WTC11 (cell line): ENCODE results near the gene TAS2R46. TPM values are rescaled to one million over a fixed set of nuclear protein-coding genes. Genes with fewer than 3 reads are reported as not detected.

Experiments
- ATAC-seq: fragments of 200-7000 bp; cut with Tn5 transposase; 2 replicates; pipeline ENCODE4 v1.10.0; 2021; ENCODE audit warnings: mild to moderate bottlenecking, moderate library complexity
- CTCF ChIA-PET: fragments of 300-600 bp; sonication (Branson Sonifier 250); formaldehyde crosslinking; loops from one replicate; lab custom pipeline; 2021; ENCODE audit warnings: antibody characterized with exemption; lab: Charles Lee
- POLR2A ChIA-PET: fragments of 350-600 bp; sonication (Branson Sonifier 250); formaldehyde crosslinking; loops from one replicate; lab custom pipeline; 2021; ENCODE audit warnings: antibody characterized with exemption; lab: Charles Lee
- DNase-seq: peaks from one replicate; pipeline ENCODE4 v3.0.0; 2021; ENCODE audit warnings: low spot score
- H3K27ac Mint-ChIP-seq: 2 replicates; pipeline ENCODE4 v1.8.0; 2021; ENCODE audit warnings: mixed read lengths
- H3K27me3 Mint-ChIP-seq: 2 replicates; pipeline ENCODE4 v1.8.0; 2021; ENCODE audit warnings: low read depth, mild to moderate bottlenecking, moderate library complexity, mixed read lengths
- H3K36me3 Mint-ChIP-seq: 2 replicates; pipeline ENCODE4 v1.8.0; 2021; ENCODE audit warnings: mixed read lengths
- H3K4me1 Mint-ChIP-seq: 2 replicates; pipeline ENCODE4 v1.8.0; 2022; ENCODE audit warnings: mixed read lengths
- H3K4me3 Mint-ChIP-seq: 2 replicates; pipeline ENCODE4 v1.8.0; 2021; ENCODE audit warnings: mild to moderate bottlenecking, moderate library complexity, mixed read lengths
- H3K9me3 Mint-ChIP-seq: 2 replicates; pipeline ENCODE4 v1.8.0; 2021; ENCODE audit warnings: mixed read lengths
- AR ChIP-seq: fragments of 250-450 bp; sonication (Bioruptor Pico); IDR thresholded peaks from 2 replicates; pipeline ENCODE4 v1.9.0; 2021; ENCODE audit warnings: mild to moderate bottlenecking
- ATF1 ChIP-seq: sonication (generic); formaldehyde crosslinking; IDR thresholded peaks from 2 replicates; pipeline ENCODE4 v1.8.1; 2023; ENCODE audit warnings: mild to moderate bottlenecking, moderate library complexity, missing genetic modification reagents
- E2F4 ChIP-seq: sonication (generic); formaldehyde crosslinking; IDR thresholded peaks from 2 replicates; pipeline ENCODE4 v1.8.1; 2022; ENCODE audit warnings: low read depth, mild to moderate bottlenecking, moderate library complexity, missing genetic modification reagents, borderline replicate concordance
- FOXJ3 ChIP-seq: sonication (generic); formaldehyde crosslinking; IDR thresholded peaks from 2 replicates; pipeline ENCODE4 v1.9.0; 2021; ENCODE audit warnings: missing genetic modification reagents, mild to moderate bottlenecking, borderline replicate concordance
- FOXP1 ChIP-seq: sonication (generic); formaldehyde crosslinking; IDR thresholded peaks from 2 replicates; pipeline ENCODE4 v1.8.0; 2022; ENCODE audit warnings: missing genetic modification reagents, mild to moderate bottlenecking, moderate library complexity, borderline replicate concordance
- FOXP4 ChIP-seq: sonication (generic); formaldehyde crosslinking; IDR thresholded peaks from 2 replicates; pipeline ENCODE4 v1.8.0; 2022; ENCODE audit warnings: mild to moderate bottlenecking, missing genetic modification reagents
- GABPB1 ChIP-seq: sonication (generic); formaldehyde crosslinking; IDR thresholded peaks from 2 replicates; pipeline ENCODE4 v1.8.1; 2023; ENCODE audit warnings: mild to moderate bottlenecking, missing genetic modification reagents
- HMGXB4 ChIP-seq: sonication (generic); formaldehyde crosslinking; IDR thresholded peaks from 2 replicates; pipeline ENCODE4 v1.8.1; 2023; ENCODE audit warnings: mild to moderate bottlenecking, moderate library complexity, missing genetic modification reagents
- JUN ChIP-seq: sonication (generic); formaldehyde crosslinking; IDR thresholded peaks from 2 replicates; pipeline ENCODE4 v1.8.0; 2023; ENCODE audit warnings: mild to moderate bottlenecking, missing genetic modification reagents
- MAX ChIP-seq: sonication (generic); formaldehyde crosslinking; IDR thresholded peaks from 2 replicates; pipeline ENCODE4 v1.8.0; 2022; ENCODE audit warnings: mild to moderate bottlenecking, missing genetic modification reagents
- NFATC4 ChIP-seq: fragments of 250-450 bp; sonication (Bioruptor Pico); IDR thresholded peaks from 2 replicates; pipeline ENCODE4 v1.9.0; 2021; ENCODE audit warnings: mild to moderate bottlenecking
- NR1H2 ChIP-seq: sonication (generic); formaldehyde crosslinking; IDR thresholded peaks from 2 replicates; pipeline ENCODE4 v1.9.0; 2021; ENCODE audit warnings: mild to moderate bottlenecking, moderate library complexity, missing genetic modification reagents
- OVOL2 ChIP-seq: fragments of 250-450 bp; sonication (Bioruptor Pico); IDR thresholded peaks from 2 replicates; pipeline ENCODE4 v1.9.0; 2021; ENCODE audit warnings: mild to moderate bottlenecking, borderline replicate concordance
- PRRX2 ChIP-seq: fragments of 250-450 bp; sonication (Bioruptor Pico); IDR thresholded peaks from 2 replicates; pipeline ENCODE4 v1.8.0; 2021; ENCODE audit warnings: mild to moderate bottlenecking
- RORB ChIP-seq: fragments of 250-450 bp; sonication (Bioruptor Pico); IDR thresholded peaks from 2 replicates; pipeline ENCODE4 v1.9.0; 2021; ENCODE audit warnings: mild to moderate bottlenecking
- SMAD3 ChIP-seq: sonication (generic); formaldehyde crosslinking; IDR thresholded peaks from 2 replicates; pipeline ENCODE4 v1.8.0; 2022; ENCODE audit warnings: missing genetic modification reagents, mild to moderate bottlenecking, borderline replicate concordance
- TP53 ChIP-seq: sonication (generic); formaldehyde crosslinking; IDR thresholded peaks from 2 replicates; pipeline ENCODE4 v1.8.1; 2023; ENCODE audit warnings: mild to moderate bottlenecking, missing genetic modification reagents
- USF1 ChIP-seq: sonication (generic); formaldehyde crosslinking; IDR thresholded peaks from 2 replicates; pipeline ENCODE4 v1.8.0; 2022; ENCODE audit warnings: mild to moderate bottlenecking, missing genetic modification reagents
- ZMAT4 ChIP-seq: fragments of 250-450 bp; sonication (Bioruptor Pico); IDR thresholded peaks from 2 replicates; pipeline ENCODE4 v1.9.0; 2021; ENCODE audit warnings: mild to moderate bottlenecking
- ZNF219 ChIP-seq: sonication (generic); formaldehyde crosslinking; IDR thresholded peaks from 2 replicates; pipeline ENCODE4 v1.8.0; 2023; ENCODE audit warnings: missing genetic modification reagents, mild to moderate bottlenecking, borderline replicate concordance
- ZNF263 ChIP-seq: sonication (generic); formaldehyde crosslinking; IDR thresholded peaks from 2 replicates; pipeline ENCODE4 v1.8.1; 2022; ENCODE audit warnings: low read depth, mild to moderate bottlenecking, moderate library complexity, missing genetic modification reagents
- total RNA-seq: library from RNA; stranded (reverse); gene quantifications from 3 replicates; pipeline ENCODE4 v1.2.3, GENCODE V29; 2021

TAS2R46 gene
- total RNA-seq, 1 experiment from 2014 or later: 0.44 TPM

GRCh38 chr12:11071414-11071813 lies 9.3 kb upstream of the TAS2R46 start:
- peaks cover 17% of the 10 kb centered on the region for H3K4me1 Mint-ChIP-seq
- no peak overlapping the region for H3K27ac Mint-ChIP-seq
- peaks cover 24% of the 10 kb centered on the region for H3K27me3 Mint-ChIP-seq
- DNase-seq (no peak), ATAC-seq (peak; percentile 93)
- ChIA-PET POLR2A (no interaction called here), CTCF (no interaction called here)
- H3K4me3 Mint-ChIP-seq: no peak overlapping the region
- peak; percentile 67 for TF ChIP-seq GABPB1 (CRISPR knock-in tag)
- no peak for TF ChIP-seq JUN (CRISPR knock-in tag)
- TF ChIP-seq AR: no peak
- no peaks in the 10 kb centered on the region for H3K36me3 Mint-ChIP-seq
- H3K9me3 Mint-ChIP-seq: 0 out of 2 replicates have a peak, but pooled peaks cover 5% of the 10 kb centered on the region

- no peak overlapping the region for H3K27ac Mint-ChIP-seq
These were observed 8.9 kb upstream of the TAS2R46 start for GRCh38 chr12:11070999-11071398.

GRCh38 chr12:11069854-11070365 lies 7.8 kb upstream of the TAS2R46 start:
- H3K9me3 Mint-ChIP-seq: 0 out of 2 replicates have a peak, but pooled peaks cover 5% of the 10 kb centered on the region
- ChIA-PET POLR2A (interaction anchor here (0.6 kb wide), 1 partner anchor 56 kb away, joined by 3 read pairs; no protein-coding TSS in a partner anchor), CTCF (interaction anchor here (0.6 kb wide), 1 partner anchor 112 kb away, joined by 3 read pairs; no protein-coding TSS in a partner anchor)
- H3K4me1 Mint-ChIP-seq: peaks cover 17% of the 10 kb centered on the region
- ATAC-seq: no peak
- H3K27ac Mint-ChIP-seq: no peak overlapping the region
- H3K4me3 Mint-ChIP-seq: no peak overlapping the region
- H3K36me3 Mint-ChIP-seq: no peaks in the 10 kb centered on the region
- peaks cover 24% of the 10 kb centered on the region for H3K27me3 Mint-ChIP-seq
- DNase-seq: no peak
- no peak for TF ChIP-seq FOXP1 (CRISPR knock-in tag)
- no peak for TF ChIP-seq ATF1 (CRISPR knock-in tag)
- no peak for TF ChIP-seq ZNF219
- TF ChIP-seq FOXP4 (CRISPR knock-in tag): no peak
- no peak for TF ChIP-seq SMAD3 (CRISPR knock-in tag)
- TF ChIP-seq HMGXB4 (CRISPR knock-in tag): no peak
- no peak for TF ChIP-seq USF1 (CRISPR knock-in tag)
- no peak for TF ChIP-seq RORB (CRISPR knock-in tag)
- no peak for TF ChIP-seq TP53 (CRISPR knock-in tag)
- TF ChIP-seq MAX: no peak
- TF ChIP-seq ZMAT4 (CRISPR knock-in tag): no peak
- TF ChIP-seq OVOL2 (CRISPR knock-in tag): no peak
- no peak for TF ChIP-seq NFATC4 (CRISPR knock-in tag)
- TF ChIP-seq ZNF263 (CRISPR knock-in tag): no peak
- no peak for TF ChIP-seq FOXJ3 (CRISPR knock-in tag)

More at GRCh38 chr12:11070999-11071398, 8.9 kb upstream of the TAS2R46 start:
- H3K36me3 Mint-ChIP-seq: no peaks in the 10 kb centered on the region
- H3K4me3 Mint-ChIP-seq: no peak overlapping the region
- no peak for DNase-seq
- no peak for ATAC-seq
- H3K27me3 Mint-ChIP-seq: peaks cover 24% of the 10 kb centered on the region
- H3K4me1 Mint-ChIP-seq: peaks cover 17% of the 10 kb centered on the region
- TF ChIP-seq E2F4 (no peak), ZNF263 (CRISPR knock-in tag) (no peak), PRRX2 (CRISPR knock-in tag) (no peak), GABPB1 (CRISPR knock-in tag) (no peak), NR1H2 (no peak)
- ChIA-PET POLR2A (no interaction called here), CTCF (no interaction called here)
- H3K9me3 Mint-ChIP-seq: 0 out of 2 replicates have a peak, but pooled peaks cover 5% of the 10 kb centered on the region
